Inflammatory macrophage treated with lipopolysaccharide for 4 hours (primary cell): ENCODE measurements around the gene DCP2.
"Not testable (repeated sequence)": the region's sequence is repeated elsewhere in the genome, so short reads cannot be mapped to it uniquely, and the experiment has no call there.

Source experiments
- DNase-seq: peaks from one replicate; pipeline ENCODE4 v3.0.0-alpha.2; 2020

The DCP2 gene

GRCh38 chr5:112976432-112977309 lies at the start of gene DCP2:
Gene DCP2 (plus strand): TSS chr5:112976798. CDS start chr5:112976934, 136 bp downstream.
- peak; percentile 99 for DNase-seq

GRCh38 chr5:112929336-112930081 lies 47.1 kb upstream of the DCP2 start:
- peak; percentile 15 for DNase-seq

GRCh38 chr5:112930082-112930344 lies 46.6 kb upstream of the DCP2 start:
- DNase-seq, result peak; percentile 46

GRCh38 chr5:112931473-112931872 lies 45.1 kb upstream of the DCP2 start:
- DNase-seq, result no peak

DNA sequence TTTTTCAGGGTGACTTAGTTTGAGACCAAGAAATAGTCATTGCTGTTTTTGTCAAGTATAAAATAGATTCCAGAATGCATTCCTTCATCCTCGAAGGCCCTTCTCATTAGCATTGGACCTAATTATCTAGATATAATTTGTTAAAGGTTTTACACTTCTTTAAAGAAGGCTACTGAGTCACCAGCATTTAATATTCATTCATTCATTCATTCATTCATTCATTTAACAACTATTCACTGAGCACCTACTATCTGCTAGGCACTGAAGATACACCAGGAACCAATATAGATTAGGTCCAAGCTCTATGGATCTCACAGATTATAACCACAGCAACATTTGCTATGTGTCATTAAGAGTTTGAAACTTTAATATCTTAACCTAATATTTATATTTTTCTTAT lies 43.5 kb upstream of the DCP2 start:
- DNase-seq, result no peak

DNA sequence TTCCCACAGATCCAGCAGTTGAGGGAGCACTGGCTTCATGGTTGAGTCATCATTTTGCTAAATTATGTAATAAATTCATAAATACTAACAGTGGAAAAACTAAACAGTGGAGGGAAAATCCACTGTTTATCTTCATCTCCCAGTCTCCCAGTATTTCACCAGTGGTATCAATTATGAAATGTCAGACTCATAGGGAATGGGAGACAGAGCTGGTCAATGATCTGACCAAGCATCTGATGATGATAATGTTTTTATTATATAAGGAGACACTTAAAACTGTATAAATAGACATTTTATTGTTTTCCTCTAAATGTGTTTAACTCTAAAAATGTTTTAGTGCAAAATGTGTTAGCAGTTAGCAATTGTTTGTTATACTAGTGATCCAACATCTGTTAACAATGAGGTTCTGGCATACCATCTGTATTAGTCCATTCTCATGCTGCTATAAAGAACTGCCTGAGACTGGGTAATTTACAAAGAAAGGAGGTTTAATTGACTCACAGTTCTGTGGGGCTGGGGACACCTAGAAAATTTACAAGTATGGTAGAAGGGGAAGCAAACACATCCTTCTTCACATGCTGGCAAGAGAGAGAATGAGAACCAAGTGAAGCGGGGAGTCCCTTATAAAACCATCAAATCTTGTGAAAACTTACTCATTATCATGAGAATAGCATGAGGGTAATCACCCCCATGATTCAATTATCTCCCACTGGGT lies 42.8 kb upstream of the DCP2 start:
- peak; percentile 39 for DNase-seq

- DNase-seq, result no peak
Measured at GRCh38 chr5:112934366-112934663, 42.3 kb upstream of the DCP2 start.

DNA sequence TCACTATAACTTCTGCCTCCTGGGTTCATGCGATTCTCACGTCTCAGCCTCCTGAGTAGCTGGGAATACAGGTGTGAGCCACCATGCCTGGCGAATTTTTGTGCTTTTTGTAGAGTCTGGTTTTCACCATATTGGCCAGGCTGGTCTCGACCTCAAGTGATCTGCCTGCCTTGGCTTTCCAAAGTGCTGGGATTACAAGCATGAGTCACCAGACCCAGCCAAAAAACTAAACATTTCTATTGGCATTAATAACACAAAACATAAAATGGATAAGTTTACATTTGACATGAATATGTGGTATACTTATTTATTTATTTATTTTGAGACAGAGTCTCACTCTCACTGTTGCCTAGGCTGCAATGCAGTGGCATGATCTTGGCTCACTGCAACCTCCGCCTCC lies 40.9 kb upstream of the DCP2 start:
- DNase-seq, result no peak

DNA sequence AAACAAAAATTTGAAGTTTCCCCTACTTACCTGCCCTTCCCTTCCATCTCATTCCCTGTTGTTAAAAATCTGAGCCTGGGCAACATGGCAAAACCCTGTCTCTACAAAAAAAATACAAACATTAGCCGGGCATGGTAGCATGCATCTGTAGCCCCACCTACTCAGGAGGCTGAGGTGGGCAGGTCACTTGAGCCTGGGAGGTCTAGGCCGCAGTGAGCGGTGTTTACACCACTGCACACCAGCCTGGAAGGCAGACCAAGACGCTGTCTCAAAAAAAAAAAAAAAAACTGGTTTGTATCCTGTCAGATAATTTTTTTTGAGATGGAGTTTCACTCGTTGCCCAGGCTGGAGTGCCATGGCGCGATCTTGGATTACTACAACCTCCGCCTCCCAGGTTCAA lies 38.3 kb upstream of the DCP2 start:
- DNase-seq, result no peak

- DNase-seq, result no peak
Measured at GRCh38 chr5:112940670-112941069, 35.9 kb upstream of the DCP2 start.

DNA sequence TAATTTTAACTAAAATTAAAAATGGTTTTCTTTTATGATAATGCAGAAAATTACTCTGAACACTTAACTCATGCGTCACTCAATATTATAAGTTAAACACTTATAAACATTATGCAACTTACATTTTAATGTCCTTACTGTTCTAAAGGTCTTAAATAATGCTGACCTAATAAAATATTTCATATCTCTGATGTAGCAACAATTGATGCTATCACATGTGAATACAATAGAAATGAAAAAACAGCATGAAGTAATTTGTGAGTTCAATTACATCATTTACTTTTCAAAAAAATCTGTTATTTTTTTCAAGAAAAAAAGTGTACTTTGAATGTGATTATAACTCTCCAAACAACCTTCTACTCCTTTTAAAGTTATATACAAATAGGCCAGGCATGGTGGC lies 28.1 kb upstream of the DCP2 start:
- DNase-seq, result no peak

DNA sequence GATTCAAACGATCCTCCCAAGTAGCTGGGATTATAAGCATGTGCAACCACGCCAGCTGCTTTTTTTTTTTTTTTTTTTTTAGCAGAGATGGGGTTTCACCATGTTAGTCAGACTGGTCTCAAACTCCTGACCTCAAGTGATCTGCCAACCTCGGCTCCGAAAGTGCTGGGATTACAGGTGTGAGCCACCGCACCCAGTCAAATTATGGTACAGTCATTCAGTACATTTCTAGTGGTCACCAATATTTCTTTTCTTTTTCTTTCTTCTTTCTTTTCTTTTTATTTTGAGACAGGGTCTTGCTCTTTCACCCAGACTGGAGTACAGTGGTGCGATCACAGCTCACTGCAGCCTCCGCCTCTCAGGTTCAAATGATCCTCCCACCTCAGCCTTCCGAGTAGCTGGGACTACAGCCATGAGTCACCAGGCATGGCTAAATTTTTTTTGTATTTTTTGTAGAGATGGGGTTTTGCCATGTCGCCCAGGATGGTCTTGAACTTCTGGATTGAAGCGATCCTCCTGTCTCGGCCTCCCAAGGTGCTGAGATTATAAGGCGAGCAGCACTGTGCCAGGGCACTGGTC lies 25.4 kb upstream of the DCP2 start:
- DNase-seq, result no peak

GRCh38 chr5:112956606-112957005 lies 20.0 kb upstream of the DCP2 start:
- no peak for DNase-seq

GRCh38 chr5:112957036-112957808 lies 19.4 kb upstream of the DCP2 start:
- DNase-seq, result no peak

DNA sequence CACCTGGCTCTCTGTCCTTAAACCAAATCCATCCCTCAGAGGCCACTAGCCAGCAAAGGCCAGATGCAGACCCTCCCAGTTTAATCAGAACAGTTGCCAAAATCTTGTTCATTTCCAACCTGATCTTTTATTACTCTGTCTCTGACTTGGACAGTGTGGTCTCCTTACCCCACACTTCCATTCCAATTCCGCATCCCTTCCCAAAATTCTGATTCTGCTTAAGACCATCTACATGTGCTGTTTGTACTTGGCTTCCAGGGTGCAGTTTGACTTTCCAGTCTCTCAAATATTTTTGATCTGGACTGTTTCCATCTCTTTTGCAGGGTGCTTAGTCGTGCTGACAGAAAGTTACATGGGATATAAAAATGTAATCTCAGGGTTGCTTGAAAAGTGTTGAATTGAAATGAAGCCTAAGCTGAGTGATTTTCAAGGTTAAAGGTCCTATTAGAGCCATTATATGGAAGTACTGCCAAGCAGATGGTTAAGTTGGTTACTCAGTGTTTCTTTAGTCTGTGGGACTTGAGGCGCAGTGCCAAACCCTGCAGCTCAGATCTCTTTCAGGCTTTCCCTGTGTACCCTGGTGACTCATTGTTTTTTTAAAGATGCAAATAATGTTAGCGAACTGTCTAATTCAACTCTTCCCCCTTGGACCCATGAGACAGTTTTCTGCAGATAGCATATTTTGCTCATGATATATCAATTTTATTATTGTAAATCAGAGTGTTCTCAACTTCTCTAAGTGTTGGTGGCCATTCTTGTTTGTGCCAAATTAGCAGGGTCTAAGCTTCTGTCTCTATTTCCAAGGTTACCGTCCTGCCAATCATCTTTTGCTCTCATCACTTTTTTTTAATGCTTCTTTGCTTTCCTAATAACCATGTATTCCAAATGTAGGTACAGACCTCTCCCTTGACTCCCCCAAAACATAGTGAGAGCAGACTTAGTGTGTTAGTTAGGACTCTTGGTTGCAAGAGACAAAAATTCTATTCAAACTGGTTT lies 18.2 kb upstream of the DCP2 start:
- peak; percentile 84 for DNase-seq

DNA sequence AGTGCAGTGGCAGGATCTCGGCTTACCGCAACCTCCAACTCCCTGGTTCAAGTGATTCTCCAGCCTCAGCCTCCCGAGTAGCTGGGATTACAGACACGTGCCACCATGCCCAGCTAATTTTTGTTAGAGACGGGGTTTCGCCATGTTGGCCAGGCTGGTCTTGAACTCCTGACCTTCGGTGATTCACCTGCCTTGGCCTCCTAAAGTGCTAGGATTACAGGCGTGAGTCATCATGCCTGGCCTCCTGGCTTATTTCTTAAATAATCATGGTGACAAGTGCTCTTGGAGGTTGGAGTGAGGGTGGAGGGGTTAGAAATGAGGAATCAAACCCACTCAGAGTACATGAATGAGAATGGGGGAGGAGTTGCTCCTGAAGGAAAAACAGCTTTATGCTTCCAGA lies 16.7 kb upstream of the DCP2 start:
- peak; percentile 60 for DNase-seq

- no peak for DNase-seq
Measured at GRCh38 chr5:112960315-112960714, 16.3 kb upstream of the DCP2 start.

- DNase-seq, result no peak
Measured at GRCh38 chr5:112960863-112961504, 15.6 kb upstream of the DCP2 start.

DNA sequence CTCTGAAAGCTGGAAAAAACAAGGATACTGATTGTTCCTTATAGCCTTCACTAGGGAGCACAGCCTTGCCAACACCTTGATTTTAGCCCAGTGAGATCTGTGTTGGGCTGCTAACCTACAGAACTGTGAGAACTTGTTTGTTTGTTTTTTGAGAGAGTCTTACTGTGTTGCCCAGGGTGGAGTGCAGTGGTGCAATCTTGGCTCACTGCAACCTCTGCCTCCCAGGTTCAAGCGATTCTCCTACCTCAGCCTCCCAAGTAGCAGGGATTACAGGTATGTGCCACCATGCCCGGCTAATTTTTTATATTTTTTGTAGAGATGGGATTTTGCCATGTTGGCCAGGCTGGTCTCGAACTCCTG lies 13.2 kb upstream of the DCP2 start:
- DNase-seq, result not testable (repeated sequence)

- no peak for DNase-seq
Measured at GRCh38 chr5:112965733-112966306, 10.8 kb upstream of the DCP2 start.
